Breast epithelium (tissue), 3 donors: ENCODE data around the gene PARP3.

Experiments used
- POLR2A ChIP-seq: fragments of 450-650 bp; IDR thresholded peaks from one replicate; pipeline ENCODE4 v1.6.1; 2016; ENCODE audit warnings: antibody characterized with exemption, mild to moderate bottlenecking, moderate library complexity
- POLR2AphosphoS5 ChIP-seq, 3 donors: sonication (generic); formaldehyde crosslinking; IDR thresholded peaks; one replicate each; pipeline ENCODE4 v1.6.1; 2017; ENCODE audit warnings: antibody characterized with exemption in 3 of 3

- TF ChIP-seq POLR2AphosphoS5 (IDR thresholded peaks at IDR 0.05) (no peak), POLR2A (no peak)
These were observed 5.9 kb downstream of the PARP3 start for GRCh38 chr3:51948016-51948580.
